Parathyroid adenoma (tissue), 2 donors: Measurements from ENCODE around the gene MFSD12.

Experiments used
- H2AFZ ChIP-seq: fragments of 300-600 bp; sonication (generic); one replicate; pipeline ENCODE4 v1.7.0; 2017; ENCODE audit warnings: antibody characterized with exemption, mild to moderate bottlenecking
- H3K27ac ChIP-seq: fragments of 300-600 bp; sonication (generic); one replicate; pipeline ENCODE4 v1.7.0; 2017
- H3K27me3 ChIP-seq: fragments of 300-600 bp; sonication (generic); one replicate; pipeline ENCODE4 v1.7.0; 2017; ENCODE audit warnings: low read length; ENCODE audit not compliant: control insufficient read depth, insufficient read depth
- H3K36me3 ChIP-seq: fragments of 300-600 bp; sonication (generic); one replicate; pipeline ENCODE4 v1.7.0; 2017; ENCODE audit warnings: low read length; ENCODE audit not compliant: control insufficient read depth, insufficient read depth
- H3K4me1 ChIP-seq: fragments of 300-600 bp; sonication (generic); one replicate; pipeline ENCODE4 v1.7.0; 2017; ENCODE audit warnings: control low read depth
- H3K4me2 ChIP-seq: fragments of 300-600 bp; sonication (generic); one replicate; pipeline ENCODE4 v1.7.0; 2017; ENCODE audit warnings: low read length
- H3K4me3 ChIP-seq: fragments of 300-600 bp; sonication (generic); one replicate; pipeline ENCODE4 v1.7.0; 2017; ENCODE audit warnings: low read depth, low read length
- H3K79me2 ChIP-seq: fragments of 300-600 bp; sonication (generic); one replicate; pipeline ENCODE4 v1.7.0; 2017; ENCODE audit warnings: control low read depth
- H3K9ac ChIP-seq: fragments of 300-600 bp; sonication (generic); one replicate; pipeline ENCODE4 v1.7.0; 2017; ENCODE audit warnings: mild to moderate bottlenecking
- H3K9me3 ChIP-seq: fragments of 300-600 bp; sonication (generic); one replicate; pipeline ENCODE4 v1.7.0; 2017; ENCODE audit warnings: low read length; ENCODE audit not compliant: control insufficient read depth
- CTCF ChIP-seq: fragments of 300-600 bp; sonication (generic); IDR thresholded peaks from one replicate; pipeline ENCODE4 v1.7.0; 2017; ENCODE audit warnings: antibody characterized with exemption, mild to moderate bottlenecking
- donor health status: primary hyperparathyroidism.

The MFSD12 gene

DNA sequence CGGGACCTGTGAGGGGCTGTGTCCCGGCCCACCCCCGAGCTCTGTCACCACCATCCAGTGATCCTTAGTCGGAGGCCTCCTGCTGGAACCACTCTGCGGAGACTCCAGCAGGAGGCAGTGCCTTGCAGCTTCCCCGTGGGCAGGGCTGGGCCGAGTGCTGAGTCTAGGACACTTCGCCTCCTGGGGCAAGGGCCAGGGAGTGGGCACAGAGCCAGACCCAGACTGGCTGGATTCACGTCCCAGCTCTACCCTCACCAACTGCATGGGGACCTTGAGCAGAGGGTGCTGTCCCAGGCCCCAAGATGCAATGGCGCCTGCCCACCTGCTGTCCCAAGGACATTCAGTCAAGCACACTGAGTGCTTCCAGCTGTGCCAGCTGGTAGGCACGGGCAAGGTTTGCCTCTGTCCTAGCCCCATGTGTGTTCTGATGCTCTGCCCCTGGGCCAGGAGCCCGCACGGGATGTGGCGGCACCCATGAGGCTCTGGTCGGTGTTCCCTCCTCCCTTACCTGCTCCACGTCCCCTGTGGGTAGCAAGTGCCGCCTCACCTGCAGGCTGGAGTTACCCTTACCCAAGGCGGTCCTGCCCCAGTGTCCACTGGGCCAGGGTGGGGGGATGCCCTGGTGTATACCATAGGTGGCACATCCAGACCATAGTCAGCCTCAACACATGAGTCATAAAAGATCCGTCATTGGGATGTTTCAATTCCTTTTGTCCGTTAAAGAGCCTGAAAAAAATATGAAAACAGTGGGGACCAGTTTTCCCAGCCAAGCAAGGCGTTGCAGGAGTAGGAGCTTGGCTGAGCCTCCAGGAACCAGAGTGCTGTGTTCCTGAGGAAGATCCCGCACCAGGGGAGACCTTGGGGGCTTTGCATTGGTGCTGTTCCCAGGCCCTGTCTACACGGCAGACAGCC lies 43.9 kb downstream of the MFSD12 start:
- no peak overlapping the region for H3K9ac ChIP-seq

GRCh38 chr19:3512562-3513228 lies 44.7 kb downstream of the MFSD12 start:
- no peaks in the 10 kb centered on the region for H3K36me3 ChIP-seq
- H3K9ac ChIP-seq = no peak overlapping the region
- H3K4me1 ChIP-seq = peaks cover 17% of the 10 kb centered on the region

More for the DNA sequence above, 43.9 kb downstream of the MFSD12 start:
- Histone ChIP-seq H3K36me3 (no peaks in the 10 kb centered on the region), H3K4me1 (peaks cover 21% of the 10 kb centered on the region), H3K27ac (no peak overlapping the region), H3K79me2 (peaks cover 91% of the 10 kb centered on the region), H3K4me3 (no peak overlapping the region), H3K27me3 (no peaks in the 10 kb centered on the region), H3K4me2 (no peak overlapping the region), H3K9me3 (no peaks in the 10 kb centered on the region), H2AFZ (no peak overlapping the region)
- TF ChIP-seq CTCF = no peak

DNA sequence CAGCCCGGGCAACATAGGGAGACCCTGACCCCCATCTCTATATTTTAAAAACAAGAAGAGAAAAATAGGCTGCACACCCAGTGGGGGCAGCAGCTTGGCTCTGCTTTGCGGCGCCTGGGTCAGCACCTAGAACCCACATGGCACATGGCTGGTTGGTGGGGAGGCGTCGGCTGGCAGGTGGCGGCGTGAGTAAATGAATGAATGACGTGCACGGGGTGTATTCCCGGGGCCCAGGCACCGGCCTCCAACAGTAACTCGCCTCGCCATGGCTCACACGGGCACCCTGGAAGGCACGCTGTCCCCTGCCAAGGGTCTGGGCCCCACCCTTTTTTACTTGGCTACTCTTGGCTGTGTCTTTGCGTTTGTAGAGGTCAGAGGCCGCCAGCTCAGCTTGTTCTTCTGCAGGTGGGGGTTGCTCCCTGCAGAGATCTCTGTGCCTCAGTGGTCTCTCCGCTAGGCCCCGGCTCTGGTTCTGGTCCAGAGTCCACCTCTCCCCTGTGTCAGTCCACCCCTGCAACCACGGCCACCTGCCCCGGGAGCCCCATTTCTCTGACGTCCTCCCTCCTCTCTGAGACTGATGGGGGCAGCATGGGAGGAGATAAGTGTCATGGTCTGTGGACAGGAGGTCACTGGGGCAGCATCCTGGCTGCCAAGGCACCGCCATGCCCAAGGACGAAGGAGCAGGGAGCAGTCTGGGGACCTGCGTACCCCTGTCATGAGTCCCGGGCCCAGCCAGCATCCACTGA lies 45.7 kb downstream of the MFSD12 start:
- H3K79me2 ChIP-seq = peaks cover 93% of the 10 kb centered on the region
- no peaks in the 10 kb centered on the region for H3K36me3 ChIP-seq
- TF ChIP-seq CTCF = no peak
- no peaks in the 10 kb centered on the region for H3K27me3 ChIP-seq
- no peak overlapping the region for H3K27ac ChIP-seq
- H3K9ac ChIP-seq = no peak overlapping the region
- no peak overlapping the region for H3K4me3 ChIP-seq
- H2AFZ ChIP-seq = no peak overlapping the region
- H3K9me3 ChIP-seq = no peaks in the 10 kb centered on the region
- H3K4me2 ChIP-seq = no peak overlapping the region
- peaks cover 17% of the 10 kb centered on the region for H3K4me1 ChIP-seq

More at GRCh38 chr19:3512562-3513228, 44.7 kb downstream of the MFSD12 start:
- no peak overlapping the region for H3K27ac ChIP-seq
- peaks cover 91% of the 10 kb centered on the region for H3K79me2 ChIP-seq
- TF ChIP-seq CTCF = no peak
- H3K4me2 ChIP-seq = no peak overlapping the region
- no peaks in the 10 kb centered on the region for H3K9me3 ChIP-seq
- H2AFZ ChIP-seq = no peak overlapping the region
- no peaks in the 10 kb centered on the region for H3K27me3 ChIP-seq
- H3K4me3 ChIP-seq = no peak overlapping the region

GRCh38 chr19:3510727-3511126 lies 46.7 kb downstream of the MFSD12 start:
- H3K4me1 ChIP-seq = peaks cover 15% of the 10 kb centered on the region
- no peaks in the 10 kb centered on the region for H3K36me3 ChIP-seq
- no peak overlapping the region for H3K9ac ChIP-seq
- no peak overlapping the region for H2AFZ ChIP-seq
- H3K79me2 ChIP-seq = peaks cover 89% of the 10 kb centered on the region
- no peak overlapping the region for H3K4me2 ChIP-seq
- no peak overlapping the region for H3K4me3 ChIP-seq
- H3K9me3 ChIP-seq = no peaks in the 10 kb centered on the region
- no peak overlapping the region for H3K27ac ChIP-seq
- no peak for TF ChIP-seq CTCF
- no peaks in the 10 kb centered on the region for H3K27me3 ChIP-seq
